Epithelial cell of proximal tubule (primary cell): Measurements from ENCODE around the gene PDZD2. TPM values are rescaled to one million over a fixed set of nuclear protein-coding genes. Genes with fewer than 3 reads are reported as not detected.

ENCODE experiments used
- DNase-seq: peaks from one replicate; pipeline ENCODE4 v3.0.0-alpha.2; 2011; ENCODE audit warnings: low read depth
- H3K4me3 ChIP-seq: 2 replicates; pipeline ENCODE4 v1.5.1; 2011; ENCODE audit warnings: low read depth, mild to moderate bottlenecking, low read length
- CTCF ChIP-seq: conservative IDR thresholded peaks from 2 replicates; pipeline ENCODE4 v1.5.1; 2012; ENCODE audit warnings: low read depth, mild to moderate bottlenecking, low read length
- total RNA-seq: library from RNA; depleted of rRNA; stranded (reverse); fragments of >200 nt; gene quantifications from 2 replicates; pipeline ENCODE4 v1.2.3, GENCODE V29; 2015

PDZD2 gene
- total RNA-seq, 1 donor from 2014 or later: 8.4 TPM

GRCh38 chr5:32157078-32157477 lies 518.1 kb downstream of the PDZD2 start:
- no peak overlapping the region for H3K4me3 ChIP-seq
- TF ChIP-seq CTCF: no peak
- no peak for DNase-seq

GRCh38 chr5:32158679-32158975 lies 519.7 kb downstream of the PDZD2 start:
- H3K4me3 ChIP-seq: no peak overlapping the region
- no peak for DNase-seq
- TF ChIP-seq CTCF: no peak

GRCh38 chr5:32159328-32160072 lies 520.6 kb downstream of the PDZD2 start:
- TF ChIP-seq CTCF: no peak
- DNase-seq: no peak
- H3K4me3 ChIP-seq: no peak overlapping the region

- DNase-seq: no peak
- no peak for TF ChIP-seq CTCF
- no peak overlapping the region for H3K4me3 ChIP-seq
Observed at GRCh38 chr5:32160228-32160627, 521.3 kb downstream of the PDZD2 start.

Other genes with a start within 250 kb of the PDZD2 start
- 32.8 and 58.6 TPM in 2 replicates for gene DROSHA, start 107.0 kb upstream of the PDZD2 start, total RNA-seq
- gene C5orf22, start 106.8 kb upstream of the PDZD2 start, total RNA-seq: 19.8 and 25.0 TPM in 2 replicates